Smooth muscle cell (in vitro differentiated cells): ENCODE measurements around the gene ICA1L. TPM values are rescaled to one million over a fixed set of nuclear protein-coding genes. Genes with fewer than 3 reads are reported as not detected.
A peak's percentile ranks its signal among the peaks of the same experiment; 100 is the strongest.

Source experiments
- DNase-seq: peaks from one replicate; lab custom pipeline; 2025; ENCODE audit not compliant: unreplicated experiment; lab: John Stamatoyannopoulos, UW
- H2AFZ ChIP-seq: fragments of 200-600 bp; sonication (generic); 2 replicates; pipeline ENCODE4 v1.6.0; 2016; ENCODE audit warnings: antibody characterized with exemption, low read depth, mild to moderate bottlenecking
- H3F3A ChIP-seq: fragments of 200-600 bp; sonication (generic); 2 replicates; pipeline ENCODE4 v1.6.0; 2017; ENCODE audit warnings: antibody characterized with exemption, low read depth
- H3K27ac ChIP-seq: fragments of 200-600 bp; sonication (generic); 2 replicates; pipeline ENCODE4 v1.5.1; 2016; ENCODE audit warnings: low read depth, mild to moderate bottlenecking
- H3K27me3 ChIP-seq: fragments of 200-600 bp; sonication (generic); 2 replicates; pipeline ENCODE4 v1.6.1; 2016; ENCODE audit warnings: low read depth, mild to moderate bottlenecking
- H3K36me3 ChIP-seq: fragments of 200-600 bp; sonication (generic); 2 replicates; pipeline ENCODE4 v1.5.1; 2016; ENCODE audit warnings: low read depth
- H3K4me1 ChIP-seq: fragments of 200-600 bp; sonication (generic); 2 replicates; pipeline ENCODE4 v1.5.1; 2016; ENCODE audit warnings: low read depth
- H3K4me2 ChIP-seq: fragments of 200-600 bp; sonication (generic); 2 replicates; pipeline ENCODE4 v1.6.0; 2016; ENCODE audit warnings: mild to moderate bottlenecking
- H3K4me3 ChIP-seq: fragments of 200-600 bp; sonication (generic); 2 replicates; pipeline ENCODE4 v1.5.1; 2016; ENCODE audit warnings: mild to moderate bottlenecking
- H3K79me2 ChIP-seq: fragments of 200-600 bp; sonication (generic); 2 replicates; pipeline ENCODE4 v1.6.0; 2016; ENCODE audit warnings: low read depth, mild to moderate bottlenecking
- H3K9ac ChIP-seq: fragments of 200-600 bp; sonication (generic); 2 replicates; pipeline ENCODE4 v1.6.0; 2016; ENCODE audit warnings: low read depth
- H3K9me3 ChIP-seq: fragments of 200-600 bp; sonication (generic); replicated peaks from 2 replicates; pipeline ENCODE4 v1.5.1; 2016; ENCODE audit warnings: low read depth
- H4K20me1 ChIP-seq: fragments of 200-600 bp; sonication (generic); 2 replicates; pipeline ENCODE4 v1.6.0; 2016; ENCODE audit warnings: low read depth
- WGBS: methylation state at CpG from one replicate; pipeline ENCODE4 v1.1.7; 2016; ENCODE audit warnings: low lambda C conversion rate; 5-methylcytosine and 5-hydroxymethylcytosine counted together
- polyA plus RNA-seq: library from polyadenylated mRNA; unstranded; fragments of >200 nt; fragmentation: Nextera tagmentation; extraction: Ambion mirVana; gene quantifications from 2 replicates; pipeline ENCODE4 v1.2.1, GENCODE V29; 2016
- total RNA-seq: library from RNA; depleted of rRNA; stranded (reverse); fragments of >200 nt; gene quantifications from 2 replicates; pipeline ENCODE4 v1.2.3, GENCODE V29; 2014
- TF ChIP-seq, protein P1 (sequence below): fragments of 200-600 bp; sonication (generic); IDR thresholded peaks from 2 replicates; pipeline ENCODE4 v1.5.1; 2017; ENCODE audit warnings: borderline replicate concordance, mild to moderate bottlenecking, antibody characterized with exemption; ENCODE audit not compliant: insufficient read depth, poor library complexity, severe bottlenecking

The ICA1L gene
- total and polyA plus RNA-seq, 2 experiments from 2014 or later, result 0.66 to 5.8 TPM

DNA sequence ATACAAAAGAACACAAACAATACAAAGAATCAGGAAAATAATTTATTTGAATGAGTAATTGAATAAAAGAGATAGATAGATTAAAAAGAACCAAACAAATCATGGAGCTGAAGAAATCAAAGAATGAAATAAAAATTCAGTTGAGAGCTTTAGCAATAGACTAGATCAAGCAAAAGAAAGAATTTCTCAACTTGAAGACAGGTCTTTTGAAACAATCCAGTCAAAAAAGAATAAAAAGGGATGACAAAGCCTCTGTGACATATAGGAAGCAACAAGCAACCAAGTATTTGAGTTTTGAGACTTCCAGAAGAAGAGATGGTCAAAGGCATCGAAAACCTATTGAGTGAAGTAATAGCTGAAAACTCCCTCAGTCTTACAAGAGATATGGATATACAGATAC, 128.0 kb downstream of the ICA1L start:
- peaks cover 17% of the 10 kb centered on the region for H3K9me3 ChIP-seq
- H2AFZ ChIP-seq, result no peak overlapping the region
- no peak overlapping the region for H3K9ac ChIP-seq
- H3K4me2 ChIP-seq, result no peak overlapping the region
- peaks cover 5% of the 10 kb centered on the region for H3K36me3 ChIP-seq
- H3K79me2 ChIP-seq, result no peaks in the 10 kb centered on the region
- TF ChIP-seq, protein P1, sequence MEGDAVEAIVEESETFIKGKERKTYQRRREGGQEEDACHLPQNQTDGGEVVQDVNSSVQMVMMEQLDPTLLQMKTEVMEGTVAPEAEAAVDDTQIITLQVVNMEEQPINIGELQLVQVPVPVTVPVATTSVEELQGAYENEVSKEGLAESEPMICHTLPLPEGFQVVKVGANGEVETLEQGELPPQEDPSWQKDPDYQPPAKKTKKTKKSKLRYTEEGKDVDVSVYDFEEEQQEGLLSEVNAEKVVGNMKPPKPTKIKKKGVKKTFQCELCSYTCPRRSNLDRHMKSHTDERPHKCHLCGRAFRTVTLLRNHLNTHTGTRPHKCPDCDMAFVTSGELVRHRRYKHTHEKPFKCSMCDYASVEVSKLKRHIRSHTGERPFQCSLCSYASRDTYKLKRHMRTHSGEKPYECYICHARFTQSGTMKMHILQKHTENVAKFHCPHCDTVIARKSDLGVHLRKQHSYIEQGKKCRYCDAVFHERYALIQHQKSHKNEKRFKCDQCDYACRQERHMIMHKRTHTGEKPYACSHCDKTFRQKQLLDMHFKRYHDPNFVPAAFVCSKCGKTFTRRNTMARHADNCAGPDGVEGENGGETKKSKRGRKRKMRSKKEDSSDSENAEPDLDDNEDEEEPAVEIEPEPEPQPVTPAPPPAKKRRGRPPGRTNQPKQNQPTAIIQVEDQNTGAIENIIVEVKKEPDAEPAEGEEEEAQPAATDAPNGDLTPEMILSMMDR, result no peak
- no peak overlapping the region for H3K4me3 ChIP-seq
- DNase-seq, result no peak
- no peaks in the 10 kb centered on the region for H3F3A ChIP-seq
- WGBS, result 100% methylated on average over 1 of the region's 1 CpG
- no peak overlapping the region for H3K27ac ChIP-seq
- H3K27me3 ChIP-seq, result no peaks in the 10 kb centered on the region
- no peaks in the 10 kb centered on the region for H3K4me1 ChIP-seq
- H4K20me1 ChIP-seq, result no peaks in the 10 kb centered on the region

DNA sequence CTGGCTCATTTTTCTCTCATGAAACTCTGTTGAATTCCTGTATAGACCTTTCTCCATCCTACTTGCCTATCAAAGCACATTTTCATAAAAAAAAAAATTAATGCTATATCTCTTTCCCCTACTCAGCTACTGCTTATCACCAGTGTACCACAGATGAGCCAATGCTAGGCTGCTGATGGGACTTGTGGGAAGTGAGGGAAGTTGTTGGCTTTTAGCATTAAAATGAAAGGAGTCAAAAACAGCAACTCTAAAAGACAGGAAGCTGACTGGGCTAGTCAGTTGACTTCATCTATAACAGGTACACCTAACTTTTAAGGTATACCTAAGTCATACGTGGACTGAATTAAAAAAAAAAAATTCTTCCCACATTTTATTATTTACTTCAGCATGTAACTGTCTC, 134.7 kb downstream of the ICA1L start:
- Histone ChIP-seq H3K4me2 (no peak overlapping the region), H3K4me3 (no peak overlapping the region), H2AFZ (no peak overlapping the region), H3F3A (no peaks in the 10 kb centered on the region), H3K9ac (no peak overlapping the region), H3K27me3 (no peaks in the 10 kb centered on the region), H3K4me1 (no peaks in the 10 kb centered on the region), H3K27ac (no peak overlapping the region), H3K79me2 (no peaks in the 10 kb centered on the region), H3K36me3 (peaks cover 8% of the 10 kb centered on the region), H3K9me3 (no peaks in the 10 kb centered on the region), H4K20me1 (no peaks in the 10 kb centered on the region)
- WGBS, result 96% methylated on average over 1 of the region's 1 CpG
- DNase-seq, result no peak
- TF ChIP-seq, protein P1, result no peak

DNA sequence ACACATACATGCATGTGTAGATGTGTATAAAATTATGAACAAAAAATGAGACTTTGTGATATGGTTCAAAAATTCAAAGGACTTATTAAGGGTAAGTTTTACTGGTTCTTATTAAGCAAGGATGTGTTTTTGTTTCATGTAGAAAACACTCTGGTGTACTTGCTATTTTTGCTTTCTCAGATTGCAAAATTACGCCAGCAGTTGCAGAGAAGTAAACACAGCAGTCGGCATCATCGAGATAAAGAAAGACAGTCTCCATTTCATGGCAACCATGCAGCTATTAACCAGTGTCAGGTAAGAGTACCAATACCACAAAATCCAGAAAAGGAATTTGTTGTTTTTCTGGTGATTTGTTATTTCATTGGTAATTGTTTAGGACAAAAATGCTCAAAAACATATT, 145.5 kb downstream of the ICA1L start:
- H3K27me3 ChIP-seq, result no peaks in the 10 kb centered on the region
- WGBS, result 57% methylated on average over 3 of the region's 3 CpGs
- H3K4me3 ChIP-seq, result no peak overlapping the region
- TF ChIP-seq, protein P1, result no peak
- no peaks in the 10 kb centered on the region for H4K20me1 ChIP-seq
- DNase-seq, result no peak
- H3K79me2 ChIP-seq, result no peaks in the 10 kb centered on the region
- no peak overlapping the region for H3K27ac ChIP-seq
- H3K9ac ChIP-seq, result no peak overlapping the region
- H3K4me2 ChIP-seq, result peak overlapping the region; percentile 41
- no peak overlapping the region for H2AFZ ChIP-seq
- H3K9me3 ChIP-seq, result no peaks in the 10 kb centered on the region
- no peaks in the 10 kb centered on the region for H3K36me3 ChIP-seq
- H3K4me1 ChIP-seq, result no peaks in the 10 kb centered on the region
- no peaks in the 10 kb centered on the region for H3F3A ChIP-seq

DNA sequence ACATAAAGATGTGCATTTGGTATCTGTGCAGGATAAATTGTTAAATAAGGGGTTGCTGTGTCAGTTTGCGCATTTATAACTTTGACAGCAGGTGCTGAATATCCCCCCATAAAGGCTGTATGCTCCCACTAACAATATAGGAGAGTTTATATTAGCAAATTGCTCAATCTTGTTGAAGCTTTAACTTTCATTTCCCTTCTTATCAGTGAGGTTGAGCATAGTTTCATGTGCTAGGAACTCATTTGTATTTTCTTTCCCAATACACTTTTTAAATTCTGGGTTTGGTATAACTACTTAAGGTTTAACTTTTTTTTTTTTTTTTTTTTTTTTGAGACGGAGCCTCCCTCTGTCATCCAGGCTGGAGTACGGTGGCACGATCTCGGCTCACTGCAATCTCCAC, 147.8 kb downstream of the ICA1L start:
- Histone ChIP-seq H3K79me2 (peaks cover 9% of the 10 kb centered on the region), H3K27me3 (no peaks in the 10 kb centered on the region), H3K27ac (no peak overlapping the region), H3K9me3 (no peaks in the 10 kb centered on the region), H2AFZ (no peak overlapping the region), H3F3A (no peaks in the 10 kb centered on the region), H3K4me2 (no peak overlapping the region), H3K36me3 (no peaks in the 10 kb centered on the region), H4K20me1 (no peaks in the 10 kb centered on the region), H3K4me1 (no peaks in the 10 kb centered on the region), H3K9ac (no peak overlapping the region), H3K4me3 (no peak overlapping the region)
- 99% methylated on average over 5 of the region's 5 CpGs for WGBS
- TF ChIP-seq, protein P1, result no peak
- no peak for DNase-seq
